Measurements from ENCODE around the gene RPL3.
A peak's percentile ranks its signal among the peaks of the same experiment; 100 is the strongest.

Gene RPL3

DNA sequence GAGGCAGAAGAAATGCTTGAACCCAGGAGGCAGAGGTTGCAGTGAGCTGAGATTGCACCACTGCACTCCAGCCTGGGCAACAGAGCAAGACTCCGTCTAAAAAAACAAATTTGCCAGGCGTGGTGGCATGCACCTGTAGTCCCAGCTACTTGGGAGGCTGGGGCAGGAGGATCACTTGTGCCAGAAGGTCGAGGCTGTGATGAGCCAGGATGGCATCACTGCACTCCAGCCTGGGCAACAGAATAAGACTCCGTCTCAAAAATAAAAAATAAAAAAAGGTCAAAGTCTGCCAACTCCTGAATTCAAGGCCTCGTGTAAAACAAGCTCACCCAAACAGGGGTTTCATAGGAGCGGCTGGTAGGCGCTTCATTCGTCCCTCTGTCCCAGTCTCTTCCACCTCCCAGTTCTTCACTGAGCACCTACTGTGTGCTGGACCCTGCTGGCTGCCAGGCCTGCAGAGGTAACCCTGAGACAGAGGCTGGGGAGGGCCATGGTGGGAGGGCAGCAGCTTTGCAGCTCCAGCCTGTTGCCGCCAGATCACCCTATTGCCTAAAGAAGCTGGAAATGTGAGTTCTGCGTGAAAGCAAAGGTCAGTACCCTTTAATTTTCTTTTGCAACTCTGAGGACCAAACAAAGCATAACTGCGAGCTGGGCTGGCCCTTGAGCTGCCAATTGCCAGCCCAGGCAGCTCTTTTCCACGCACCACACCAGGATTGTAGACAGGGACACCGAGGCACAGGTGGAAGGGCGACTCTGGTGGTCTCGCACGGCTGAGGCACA lies 15.3 kb downstream of the RPL3 start:
- Mint-ChIP-seq H3K36me3 (no peaks in the 10 kb centered on the region), H3K27me3 (no peaks in the 10 kb centered on the region), H3K27ac (no peak overlapping the region), H3K4me3 (no peak overlapping the region), H3K9me3 (no peaks in the 10 kb centered on the region), H3K4me1 (peaks cover 15% of the 10 kb centered on the region)
- no peak for ATAC-seq (ENCODE audit: low read depth)
- DNase-seq (ENCODE audit: low spot score in 2 of 2): no peak

DNA sequence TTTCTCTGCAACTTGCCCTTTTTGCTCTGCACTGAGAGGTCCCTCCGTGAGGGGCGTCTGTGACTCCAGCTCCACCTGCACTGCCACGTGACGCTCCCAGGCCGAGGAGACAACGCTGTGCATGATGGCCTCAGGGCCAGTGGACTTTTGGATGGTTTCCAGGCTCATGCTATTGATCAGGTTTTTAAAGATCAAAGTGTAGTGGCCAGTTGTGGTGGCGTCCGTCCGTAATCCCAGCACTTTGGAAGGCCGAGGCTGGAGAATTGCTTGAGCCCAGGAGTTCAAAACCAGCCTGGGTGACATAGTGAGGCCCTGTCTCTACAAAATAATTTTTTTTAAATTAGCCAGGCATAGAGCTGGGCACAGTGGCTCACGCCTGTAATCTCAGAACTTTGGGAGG lies 16.1 kb downstream of the RPL3 start:
- Mint-ChIP-seq H3K27me3 (no peaks in the 10 kb centered on the region), H3K27ac (no peak overlapping the region), H3K36me3 (no peaks in the 10 kb centered on the region)

DNA sequence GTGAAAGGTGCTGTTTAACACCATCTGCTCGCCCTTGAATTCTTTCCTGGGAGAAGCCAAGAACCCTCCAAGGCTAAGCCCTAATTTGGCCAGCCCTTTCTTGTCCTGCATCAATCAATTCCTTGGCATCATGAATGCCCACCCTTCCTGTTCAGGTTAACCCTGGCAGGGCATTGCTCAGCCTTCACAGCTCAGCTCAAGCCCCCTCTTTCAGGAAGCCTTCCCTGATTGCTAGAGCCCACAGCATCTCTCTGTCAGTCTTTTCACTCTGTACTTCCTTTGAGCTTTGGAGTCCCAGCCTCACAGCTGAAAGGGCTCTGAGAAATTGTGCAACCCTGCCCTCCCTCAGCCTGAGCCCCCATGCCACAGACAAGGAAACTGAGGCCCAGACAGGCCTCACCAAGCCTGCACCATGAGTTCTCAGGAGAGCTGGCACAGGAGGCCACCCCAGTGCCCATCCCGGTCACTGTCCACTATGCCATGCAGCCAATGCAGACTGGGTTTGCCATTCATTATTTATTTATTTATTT lies 16.9 kb downstream of the RPL3 start:
- Mint-ChIP-seq H3K4me3 (no peak overlapping the region), H3K27me3 (no peaks in the 10 kb centered on the region), H3K36me3 (no peaks in the 10 kb centered on the region), H3K9me3 (no peaks in the 10 kb centered on the region), H3K27ac (no peak overlapping the region), H3K4me1 (peaks cover 18% of the 10 kb centered on the region)
- ATAC-seq (ENCODE audit: low read depth) (no peak), DNase-seq (ENCODE audit: low spot score in 2 of 2) (no peak)

More for the DNA sequence above, 16.1 kb downstream of the RPL3 start:
- Mint-ChIP-seq H3K4me3 (no peak overlapping the region), H3K4me1 (peaks cover 15% of the 10 kb centered on the region), H3K9me3 (no peaks in the 10 kb centered on the region)
- ATAC-seq (ENCODE audit: low read depth): no peak
- no peak for DNase-seq (ENCODE audit: low spot score in 2 of 2)

- Mint-ChIP-seq H3K36me3 (no peaks in the 10 kb centered on the region), H3K27ac (no peak overlapping the region), H3K9me3 (no peaks in the 10 kb centered on the region), H3K4me1 (peaks cover 18% of the 10 kb centered on the region), H3K27me3 (no peaks in the 10 kb centered on the region), H3K4me3 (no peak overlapping the region)
- ATAC-seq (ENCODE audit: low read depth) (no peak), DNase-seq (ENCODE audit: low spot score in 2 of 2) (no peak)
Observed at GRCh38 chr22:39301926-39302325, 17.5 kb downstream of the RPL3 start.

GRCh38 chr22:39301108-39301507 lies 18.3 kb downstream of the RPL3 start:
- Mint-ChIP-seq H3K4me3 (no peak overlapping the region), H3K36me3 (no peaks in the 10 kb centered on the region), H3K27ac (no peak overlapping the region), H3K27me3 (no peaks in the 10 kb centered on the region), H3K9me3 (no peaks in the 10 kb centered on the region), H3K4me1 (peaks cover 20% of the 10 kb centered on the region)
- ATAC-seq (ENCODE audit: low read depth): no peak
- DNase-seq (ENCODE audit: low spot score in 2 of 2): no peak

DNA sequence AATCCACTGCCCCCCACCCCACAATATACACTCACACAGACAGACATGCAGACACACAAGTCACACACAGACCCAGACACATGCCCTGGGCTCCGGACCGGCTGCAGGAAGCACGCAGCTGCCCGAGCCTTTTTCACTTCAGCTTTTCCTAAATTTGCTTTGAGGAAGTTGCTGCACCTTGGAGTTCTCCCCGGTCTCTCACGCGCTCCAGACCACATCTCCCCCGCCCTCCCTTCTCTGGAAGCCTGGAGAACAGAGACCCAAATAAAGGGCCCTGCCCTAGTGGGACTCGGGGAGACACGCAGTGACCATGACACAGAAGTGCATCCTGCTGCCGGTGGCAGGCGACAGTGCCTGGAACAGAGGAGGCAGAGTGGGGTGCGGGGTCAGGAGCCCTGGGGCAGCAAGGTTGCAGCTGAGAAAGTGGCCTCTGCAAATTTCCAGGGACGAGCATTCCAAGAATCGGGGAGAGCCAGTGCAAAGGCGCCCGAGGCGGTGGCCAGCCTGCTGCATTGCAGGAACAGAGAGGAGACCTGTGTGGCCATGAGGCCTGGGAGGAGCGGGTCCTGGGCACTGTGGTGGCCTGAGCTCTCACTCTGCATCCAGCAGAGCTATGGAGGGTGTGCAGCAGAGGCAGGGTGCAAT lies 19.1 kb downstream of the RPL3 start:
- peak overlapping the region; percentile 0 for H3K27ac Mint-ChIP-seq

GRCh38 chr22:39299829-39300178 lies 19.6 kb downstream of the RPL3 start:
- peak overlapping the region; percentile 40 for H3K27ac Mint-ChIP-seq
- no peaks in the 10 kb centered on the region for H3K9me3 Mint-ChIP-seq
- peak overlapping the region; percentile 71 for H3K4me3 Mint-ChIP-seq
- no peak for ATAC-seq (ENCODE audit: low read depth)
- H3K27me3 Mint-ChIP-seq: no peaks in the 10 kb centered on the region
- H3K4me1 Mint-ChIP-seq: peaks cover 20% of the 10 kb centered on the region
- no peaks in the 10 kb centered on the region for H3K36me3 Mint-ChIP-seq
- no peak for DNase-seq (ENCODE audit: low spot score in 2 of 2)

More for the DNA sequence above, 19.1 kb downstream of the RPL3 start:
- Mint-ChIP-seq H3K36me3 (no peaks in the 10 kb centered on the region), H3K9me3 (no peaks in the 10 kb centered on the region), H3K4me3 (peak overlapping the region; percentile 71), H3K4me1 (peaks cover 20% of the 10 kb centered on the region), H3K27me3 (no peaks in the 10 kb centered on the region)
- no peak for DNase-seq (ENCODE audit: low spot score in 2 of 2)
- ATAC-seq (ENCODE audit: low read depth): peak; percentile 62

DNA sequence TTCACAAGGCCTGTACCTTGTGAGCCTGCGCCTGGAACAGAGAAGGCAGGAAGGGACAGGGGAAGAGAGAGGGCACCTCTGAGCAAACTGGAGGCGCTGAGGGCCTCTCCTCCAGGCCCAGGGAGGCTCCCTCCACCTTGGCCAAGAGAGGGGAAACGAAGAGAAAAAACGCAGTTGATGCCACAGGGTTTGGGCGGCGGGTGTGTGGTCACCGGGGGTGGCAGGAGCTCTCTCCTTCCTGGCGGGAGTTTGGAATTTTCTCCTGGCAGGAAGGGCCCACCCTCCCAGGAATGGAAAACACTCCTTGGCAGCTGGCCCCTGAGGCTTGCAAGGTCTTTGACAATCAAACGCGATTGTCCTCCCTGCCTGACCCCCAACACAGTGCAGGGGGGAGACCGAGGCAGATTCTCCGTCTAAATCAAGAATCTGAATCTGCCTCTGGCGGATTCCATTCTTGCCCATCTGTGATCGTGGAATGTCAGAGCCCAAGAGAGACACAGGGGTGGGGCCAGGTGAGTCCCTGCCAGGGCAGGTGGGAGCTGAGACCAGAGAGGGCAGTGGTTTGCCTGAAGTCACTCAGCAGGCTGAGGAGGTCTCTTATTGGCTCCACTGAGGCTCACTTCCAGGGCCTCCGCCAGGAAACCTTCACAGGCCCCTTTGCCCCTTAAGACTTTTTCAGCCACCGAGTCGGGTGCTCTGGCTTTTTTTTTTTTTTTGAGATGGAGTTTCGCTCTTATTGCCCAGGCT lies 21.0 kb downstream of the RPL3 start:
- DNase-seq (ENCODE audit: low spot score in 2 of 2) (no peak), ATAC-seq (ENCODE audit: low read depth) (no peak)
- H3K4me1 Mint-ChIP-seq: peaks cover 20% of the 10 kb centered on the region
- H3K4me3 Mint-ChIP-seq: peak overlapping the region; percentile 14
- no peak overlapping the region for H3K27ac Mint-ChIP-seq
- H3K9me3 Mint-ChIP-seq: no peaks in the 10 kb centered on the region
- peaks cover 3% of the 10 kb centered on the region for H3K27me3 Mint-ChIP-seq
- no peaks in the 10 kb centered on the region for H3K36me3 Mint-ChIP-seq

GRCh38 chr22:39297490-39298240 lies 21.8 kb downstream of the RPL3 start:
- H3K9me3 Mint-ChIP-seq: no peaks in the 10 kb centered on the region
- ATAC-seq (ENCODE audit: low read depth) (no peak), DNase-seq (ENCODE audit: low spot score in 2 of 2) (no peak)
- H3K4me1 Mint-ChIP-seq: peaks cover 20% of the 10 kb centered on the region
- H3K27ac Mint-ChIP-seq: no peak overlapping the region
- H3K4me3 Mint-ChIP-seq: peak overlapping the region; percentile 14
- peaks cover 5% of the 10 kb centered on the region for H3K27me3 Mint-ChIP-seq
- H3K36me3 Mint-ChIP-seq: no peaks in the 10 kb centered on the region

DNA sequence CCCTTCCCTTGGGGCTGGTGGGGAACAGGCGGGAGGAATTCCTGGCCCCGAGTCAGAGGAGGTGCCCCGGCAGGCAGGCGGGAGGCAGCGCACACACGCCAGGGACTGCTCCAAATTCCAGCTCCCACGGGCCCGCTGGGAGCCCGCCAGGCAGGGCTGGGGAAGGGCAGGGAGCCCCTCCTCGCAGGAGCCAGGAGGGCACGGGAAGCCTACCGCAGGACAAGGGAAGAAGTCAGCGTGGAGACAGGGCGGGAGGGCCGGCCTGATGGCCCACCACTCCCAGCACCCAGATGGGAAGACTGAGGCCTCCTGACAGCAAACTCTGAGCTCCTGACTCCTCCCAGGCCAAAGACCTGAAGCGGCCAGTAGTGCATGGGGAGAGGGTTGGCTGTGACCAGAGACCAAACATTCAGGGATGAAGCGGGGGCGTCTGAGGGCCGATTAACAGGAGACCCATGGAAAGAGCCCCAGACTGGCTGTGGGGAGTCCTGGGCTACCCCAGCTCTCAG lies 22.4 kb downstream of the RPL3 start:
- no peak overlapping the region for H3K4me3 Mint-ChIP-seq
- peaks cover 20% of the 10 kb centered on the region for H3K4me1 Mint-ChIP-seq
- H3K36me3 Mint-ChIP-seq: no peaks in the 10 kb centered on the region
- H3K27me3 Mint-ChIP-seq: peaks cover 5% of the 10 kb centered on the region
- no peak overlapping the region for H3K27ac Mint-ChIP-seq
- H3K9me3 Mint-ChIP-seq: no peaks in the 10 kb centered on the region
- DNase-seq (ENCODE audit: low spot score in 2 of 2) (no peak), ATAC-seq (ENCODE audit: low read depth) (no peak)

GRCh38 chr22:39296535-39296934 lies 22.9 kb downstream of the RPL3 start:
- H3K27me3 Mint-ChIP-seq: peaks cover 5% of the 10 kb centered on the region

DNA sequence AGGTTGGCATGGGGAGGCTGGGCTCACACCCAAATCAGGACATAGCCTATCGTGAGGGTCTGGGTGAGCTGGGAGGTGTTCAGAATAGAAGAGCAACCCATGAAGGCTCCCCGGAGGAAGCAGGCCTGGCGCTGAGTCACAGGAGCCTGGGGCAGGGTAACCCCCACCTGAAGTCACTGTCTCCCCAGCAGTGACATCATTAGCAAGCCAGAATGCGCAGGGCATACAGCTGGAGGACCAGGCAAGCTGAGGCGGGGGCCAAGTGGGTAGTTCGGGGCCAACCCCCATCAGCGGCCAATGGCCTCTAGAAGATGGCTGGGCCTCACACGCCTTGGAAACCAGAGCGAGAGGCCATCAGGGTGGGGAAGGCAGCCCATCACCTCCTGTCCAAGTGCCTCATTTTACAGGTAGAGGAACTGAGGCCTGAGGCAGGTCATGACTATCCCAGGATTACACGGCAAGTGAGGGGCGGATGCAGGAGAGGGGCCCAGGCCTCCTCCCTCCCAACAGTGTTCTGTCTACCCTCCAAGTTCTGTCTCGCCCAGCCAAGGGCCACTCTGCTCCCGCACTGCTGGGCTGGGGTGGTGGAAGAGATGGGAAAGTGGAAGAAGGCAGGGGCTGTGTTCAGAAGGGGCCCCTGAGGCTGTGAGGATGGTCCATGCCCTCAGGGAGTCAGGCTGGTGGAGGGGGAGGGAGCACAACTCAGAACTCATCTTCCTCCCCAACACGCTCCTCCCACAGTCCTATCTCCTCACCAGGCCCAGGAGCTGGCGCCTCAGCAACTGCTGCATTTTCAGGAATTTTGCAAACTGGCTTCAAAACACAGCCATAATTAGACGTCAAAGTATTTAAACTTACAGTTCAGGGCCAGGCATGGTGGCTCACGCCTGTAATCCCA lies 24.6 kb downstream of the RPL3 start:
- no peak overlapping the region for H3K27ac Mint-ChIP-seq
- no peak for ATAC-seq (ENCODE audit: low read depth)
- no peak for DNase-seq (ENCODE audit: low spot score in 2 of 2)
- peaks cover 5% of the 10 kb centered on the region for H3K27me3 Mint-ChIP-seq
- no peaks in the 10 kb centered on the region for H3K9me3 Mint-ChIP-seq
- peaks cover 11% of the 10 kb centered on the region for H3K4me1 Mint-ChIP-seq
- H3K4me3 Mint-ChIP-seq: no peak overlapping the region
- H3K36me3 Mint-ChIP-seq: no peaks in the 10 kb centered on the region

More at GRCh38 chr22:39296535-39296934, 22.9 kb downstream of the RPL3 start:
- H3K36me3 Mint-ChIP-seq: no peaks in the 10 kb centered on the region
- H3K4me1 Mint-ChIP-seq: peaks cover 20% of the 10 kb centered on the region
- DNase-seq (ENCODE audit: low spot score in 2 of 2) (no peak), ATAC-seq (ENCODE audit: low read depth) (no peak)
- H3K27ac Mint-ChIP-seq: no peak overlapping the region
- H3K4me3 Mint-ChIP-seq: no peak overlapping the region
- H3K9me3 Mint-ChIP-seq: no peaks in the 10 kb centered on the region
